Osteocyte (in vitro differentiated cells): ENCODE results near the gene CIB4. TPM values are rescaled to one million over a fixed set of nuclear protein-coding genes. Genes with fewer than 3 reads are reported as not detected.

ENCODE experiments used
- DNase-seq: peaks from one replicate; pipeline ENCODE4 v3.0.0; 2021; ENCODE audit warnings: mixed read lengths; ENCODE audit not compliant: unreplicated experiment; ENCODE audit errors: extremely low spot score
- H3K27ac Mint-ChIP-seq: one replicate; pipeline ENCODE4 v1.8.0; 2021; ENCODE audit warnings: mild to moderate bottlenecking, mixed read lengths; ENCODE audit not compliant: unreplicated experiment
- H3K27me3 Mint-ChIP-seq: one replicate; pipeline ENCODE4 v1.8.0; 2021; ENCODE audit warnings: mixed read lengths; ENCODE audit not compliant: unreplicated experiment
- H3K36me3 Mint-ChIP-seq: one replicate; pipeline ENCODE4 v1.8.0; 2021; ENCODE audit warnings: mixed read lengths; ENCODE audit not compliant: unreplicated experiment
- H3K4me1 Mint-ChIP-seq: one replicate; pipeline ENCODE4 v1.8.0; 2021; ENCODE audit warnings: mixed read lengths; ENCODE audit not compliant: unreplicated experiment
- H3K4me3 Mint-ChIP-seq: one replicate; pipeline ENCODE4 v1.8.0; 2021; ENCODE audit warnings: mild to moderate bottlenecking, moderate library complexity, mixed read lengths; ENCODE audit not compliant: unreplicated experiment
- H3K9me3 Mint-ChIP-seq: one replicate; pipeline ENCODE4 v1.8.0; 2021; ENCODE audit warnings: mixed read lengths; ENCODE audit not compliant: unreplicated experiment
- total RNA-seq: library from RNA; stranded (reverse); gene quantifications from 2 replicates; pipeline ENCODE4 v1.2.1, GENCODE V29; 2021
- TF ChIP-seq, protein P1 (sequence below): fragments of 200-600 bp; sonication (generic); IDR thresholded peaks from 2 replicates; pipeline ENCODE4 v1.5.0; 2021; ENCODE audit warnings: antibody characterized with exemption, mild to moderate bottlenecking, moderate library complexity

Gene CIB4
- total RNA-seq, 1 donor from 2014 or later = not detected

DNA sequence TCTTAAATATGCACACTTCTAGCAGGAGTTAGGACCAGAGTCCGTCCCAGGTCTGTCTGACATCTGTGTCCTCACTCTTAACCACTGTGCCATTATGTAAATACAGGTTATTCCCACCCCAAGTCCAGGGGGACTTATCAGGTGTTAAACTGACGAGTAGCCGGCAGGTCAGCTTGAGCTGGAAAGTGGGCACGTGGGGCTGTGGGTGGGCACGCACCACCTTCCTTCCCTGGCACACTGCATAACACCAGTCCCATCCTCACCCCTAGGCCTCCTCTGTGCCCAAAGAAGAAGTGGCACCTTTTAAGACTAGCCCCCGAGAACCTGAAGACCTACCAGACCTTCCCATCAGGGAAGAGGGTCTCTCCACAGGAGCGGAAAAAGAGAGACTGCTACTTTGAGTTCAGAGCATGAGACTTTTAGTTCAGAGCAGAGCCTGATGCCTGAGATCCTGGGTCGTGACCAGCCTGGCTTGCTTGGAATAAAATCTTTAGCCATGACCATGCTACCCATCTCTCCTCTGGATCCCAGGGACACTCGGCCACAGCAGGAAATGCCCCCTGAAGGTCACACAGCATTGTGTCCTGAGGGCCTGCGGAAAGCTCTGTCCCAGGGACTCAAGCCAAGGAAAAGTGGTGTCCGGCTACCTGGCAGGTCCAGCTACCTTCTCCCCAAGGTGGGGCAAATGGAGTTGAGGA lies 62.0 kb downstream of the CIB4 start:
- Mint-ChIP-seq H3K9me3 (no peaks in the 10 kb centered on the region), H3K27me3 (peaks cover 47% of the 10 kb centered on the region), H3K36me3 (no peaks in the 10 kb centered on the region), H3K27ac (no peak overlapping the region), H3K4me3 (no peak overlapping the region), H3K4me1 (peaks cover 2% of the 10 kb centered on the region)
- TF ChIP-seq, protein P1, sequence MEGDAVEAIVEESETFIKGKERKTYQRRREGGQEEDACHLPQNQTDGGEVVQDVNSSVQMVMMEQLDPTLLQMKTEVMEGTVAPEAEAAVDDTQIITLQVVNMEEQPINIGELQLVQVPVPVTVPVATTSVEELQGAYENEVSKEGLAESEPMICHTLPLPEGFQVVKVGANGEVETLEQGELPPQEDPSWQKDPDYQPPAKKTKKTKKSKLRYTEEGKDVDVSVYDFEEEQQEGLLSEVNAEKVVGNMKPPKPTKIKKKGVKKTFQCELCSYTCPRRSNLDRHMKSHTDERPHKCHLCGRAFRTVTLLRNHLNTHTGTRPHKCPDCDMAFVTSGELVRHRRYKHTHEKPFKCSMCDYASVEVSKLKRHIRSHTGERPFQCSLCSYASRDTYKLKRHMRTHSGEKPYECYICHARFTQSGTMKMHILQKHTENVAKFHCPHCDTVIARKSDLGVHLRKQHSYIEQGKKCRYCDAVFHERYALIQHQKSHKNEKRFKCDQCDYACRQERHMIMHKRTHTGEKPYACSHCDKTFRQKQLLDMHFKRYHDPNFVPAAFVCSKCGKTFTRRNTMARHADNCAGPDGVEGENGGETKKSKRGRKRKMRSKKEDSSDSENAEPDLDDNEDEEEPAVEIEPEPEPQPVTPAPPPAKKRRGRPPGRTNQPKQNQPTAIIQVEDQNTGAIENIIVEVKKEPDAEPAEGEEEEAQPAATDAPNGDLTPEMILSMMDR = no peak
- no peak for DNase-seq

DNA sequence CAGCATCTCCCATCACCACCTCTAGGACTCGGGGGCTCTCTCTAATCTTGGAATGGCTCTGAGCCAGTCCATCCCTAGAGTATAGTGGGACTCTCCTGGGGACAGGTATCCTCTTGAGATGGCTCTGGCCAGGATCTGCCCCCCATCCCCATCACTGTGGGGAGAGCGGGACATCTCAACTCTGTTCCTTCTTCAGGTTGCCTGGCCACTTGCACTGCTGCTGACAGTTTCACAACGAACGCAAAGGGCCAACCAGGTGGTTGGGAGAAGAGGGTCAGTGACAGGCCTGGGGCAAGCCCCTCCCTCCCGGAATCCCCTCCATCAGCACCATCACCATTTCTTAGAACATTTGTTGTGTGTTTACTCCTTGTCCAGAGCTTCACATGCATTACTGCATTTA lies 62.6 kb downstream of the CIB4 start:
- TF ChIP-seq, protein P1 = no peak
- no peaks in the 10 kb centered on the region for H3K36me3 Mint-ChIP-seq

DNA sequence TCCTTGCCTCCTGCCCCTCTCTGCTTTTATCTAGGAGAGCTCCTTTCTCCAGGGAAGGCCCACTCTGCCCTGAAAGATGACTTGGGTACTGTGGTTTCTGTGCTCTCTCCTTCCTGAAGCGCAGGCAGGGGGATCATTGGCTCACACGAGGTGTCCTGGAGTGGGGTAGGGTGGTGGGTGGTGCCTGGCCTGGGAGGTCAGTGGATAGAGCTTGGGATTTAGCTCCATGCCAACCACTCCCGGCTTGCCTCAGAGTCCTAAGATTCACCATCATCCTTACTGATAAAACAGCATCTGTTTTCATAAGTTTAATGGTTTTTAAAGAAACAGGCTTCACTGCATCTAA lies 63.1 kb downstream of the CIB4 start:
- TF ChIP-seq, protein P1 = no peak
- peaks cover 54% of the 10 kb centered on the region for H3K27me3 Mint-ChIP-seq
- H3K36me3 Mint-ChIP-seq = no peaks in the 10 kb centered on the region
- H3K9me3 Mint-ChIP-seq = no peaks in the 10 kb centered on the region
- H3K27ac Mint-ChIP-seq = no peak overlapping the region
- DNase-seq = no peak
- H3K4me1 Mint-ChIP-seq = peaks cover 2% of the 10 kb centered on the region
- H3K4me3 Mint-ChIP-seq = no peak overlapping the region

More for the DNA sequence above, 62.6 kb downstream of the CIB4 start:
- Mint-ChIP-seq H3K27me3 (peaks cover 49% of the 10 kb centered on the region), H3K9me3 (no peaks in the 10 kb centered on the region), H3K4me3 (no peak overlapping the region), H3K4me1 (peaks cover 2% of the 10 kb centered on the region), H3K27ac (no peak overlapping the region)
- DNase-seq = no peak

DNA sequence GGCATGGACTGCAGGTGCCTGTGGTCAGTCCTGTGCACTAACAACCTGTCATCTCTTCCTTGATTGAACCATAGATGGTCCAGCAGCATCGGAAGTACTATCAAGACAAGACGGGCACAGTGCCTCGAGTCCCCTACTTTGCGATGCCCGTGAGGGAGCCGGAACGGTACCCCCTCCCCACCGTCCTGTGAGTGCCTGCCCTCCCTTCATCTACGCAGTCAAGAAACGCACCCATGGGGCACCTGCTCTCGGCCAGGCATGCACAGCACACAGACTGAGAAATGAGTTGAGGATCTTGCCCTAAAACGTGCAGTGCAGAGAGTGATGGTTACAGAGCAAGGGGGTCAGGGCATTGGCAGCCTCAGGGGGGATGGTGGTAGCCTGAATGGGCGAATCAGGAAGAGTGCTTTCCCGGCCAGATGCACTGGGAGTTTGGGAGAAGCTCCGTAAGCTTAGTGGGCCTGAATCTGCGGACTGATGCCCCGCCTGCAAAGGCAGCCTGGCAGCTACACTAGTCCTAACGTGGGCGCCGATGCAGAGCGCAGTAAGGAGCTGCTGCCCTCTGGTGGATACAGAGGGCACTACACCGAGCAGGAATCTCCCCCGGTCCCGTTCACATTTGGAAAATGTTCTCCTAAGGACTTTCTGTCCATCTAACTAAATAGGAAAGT lies 63.6 kb downstream of the CIB4 start:
- TF ChIP-seq, protein P1 = peak; percentile 94
- Mint-ChIP-seq H3K27ac (no peak overlapping the region), H3K4me1 (peaks cover 2% of the 10 kb centered on the region), H3K36me3 (no peaks in the 10 kb centered on the region), H3K9me3 (no peaks in the 10 kb centered on the region), H3K27me3 (peaks cover 59% of the 10 kb centered on the region), H3K4me3 (no peak overlapping the region)
- peak; percentile 91 for DNase-seq
